ENCODE data around the gene ASPM.

The ASPM gene

GRCh38 chr1:197180252-197180878, 33.9 kb upstream of the ASPM start:
- DNase-seq (ENCODE audit: low spot score) = peak; percentile 10
- TF ChIP-seq CTCF (IDR thresholded peaks at IDR 0.05; ENCODE audit: extremely low read depth, missing control alignments) = peak; percentile 29

- TF ChIP-seq CTCF (IDR thresholded peaks at IDR 0.05; ENCODE audit: extremely low read depth, missing control alignments) = no peak
- DNase-seq (ENCODE audit: low spot score) = peak; percentile 4
These were observed 32.5 kb upstream of the ASPM start for GRCh38 chr1:197178998-197179397.

GRCh38 chr1:197174818-197175217, 28.3 kb upstream of the ASPM start:
- no peak for TF ChIP-seq CTCF (IDR thresholded peaks at IDR 0.05; ENCODE audit: extremely low read depth, missing control alignments)
- no peak for DNase-seq (ENCODE audit: low spot score)

GRCh38 chr1:197173571-197174507, 27.4 kb upstream of the ASPM start:
- DNase-seq (ENCODE audit: low spot score) = no peak
- TF ChIP-seq CTCF (IDR thresholded peaks at IDR 0.05; ENCODE audit: extremely low read depth, missing control alignments) = no peak

- no peak for TF ChIP-seq CTCF (IDR thresholded peaks at IDR 0.05; ENCODE audit: extremely low read depth, missing control alignments)
- DNase-seq (ENCODE audit: low spot score) = no peak
These were observed 25.1 kb upstream of the ASPM start for GRCh38 chr1:197171531-197171930.

- no peak for DNase-seq (ENCODE audit: low spot score)
- no peak for TF ChIP-seq CTCF (IDR thresholded peaks at IDR 0.05; ENCODE audit: extremely low read depth, missing control alignments)
These were observed 24.1 kb upstream of the ASPM start for GRCh38 chr1:197170538-197170937.

- no peak for DNase-seq (ENCODE audit: low spot score)
- no peak for TF ChIP-seq CTCF (IDR thresholded peaks at IDR 0.05; ENCODE audit: extremely low read depth, missing control alignments)
These were observed 13.0 kb upstream of the ASPM start for GRCh38 chr1:197159461-197159860.
